ENCODE measurements around the gene MRPS9.

MRPS9 gene

GRCh38 chr2:105126336-105126735 is 88.5 kb downstream of the MRPS9 start:
- DNase-seq = no peak

- no peak for DNase-seq
Measured at GRCh38 chr2:105127289-105127915, 89.5 kb downstream of the MRPS9 start.

- no peak for DNase-seq
Measured at GRCh38 chr2:105129722-105130232, 91.9 kb downstream of the MRPS9 start.

GRCh38 chr2:105130546-105130945 is 92.7 kb downstream of the MRPS9 start:
- no peak for DNase-seq

- DNase-seq = no peak
Measured at GRCh38 chr2:105134081-105134480, 96.2 kb downstream of the MRPS9 start.

GRCh38 chr2:105135436-105135835 is 97.6 kb downstream of the MRPS9 start:
- DNase-seq = no peak

- no peak for DNase-seq
Measured at GRCh38 chr2:105136394-105136793, 98.5 kb downstream of the MRPS9 start.

GRCh38 chr2:105138643-105139042 is 100.8 kb downstream of the MRPS9 start:
- DNase-seq = no peak

GRCh38 chr2:105139556-105140239 is 101.8 kb downstream of the MRPS9 start:
- no peak for DNase-seq

- DNase-seq = no peak
Measured at GRCh38 chr2:105140240-105140568, 102.3 kb downstream of the MRPS9 start.

GRCh38 chr2:105141099-105141614 is 103.3 kb downstream of the MRPS9 start:
- no peak for DNase-seq

- DNase-seq = no peak
Measured at GRCh38 chr2:105142239-105142638, 104.4 kb downstream of the MRPS9 start.

- no peak for DNase-seq
Measured at GRCh38 chr2:105143094-105143466, 105.2 kb downstream of the MRPS9 start.

GRCh38 chr2:105143467-105144151 is 105.7 kb downstream of the MRPS9 start:
- DNase-seq = peak; percentile 46

GRCh38 chr2:105144152-105144940 is 106.5 kb downstream of the MRPS9 start:
- no peak for DNase-seq

GRCh38 chr2:105144941-105145300 is 107.1 kb downstream of the MRPS9 start:
- DNase-seq = no peak

GRCh38 chr2:105149272-105149671 is 111.4 kb downstream of the MRPS9 start:
- no peak for DNase-seq
